ENCODE results near the gene CENPL. TPM values are rescaled to one million over a fixed set of nuclear protein-coding genes. Genes with fewer than 3 reads are reported as not detected.
A peak's percentile ranks its signal among the peaks of the same experiment; 100 is the strongest.

Gene CENPL
- total and polyA plus RNA-seq, 2 of the 8 experiments (the other 6 are each of a cell fraction or from before 2014, with no cell fraction given) = 6.6 to 16.0 TPM

- H3K23ac ChIP-seq (ENCODE audit: insufficient read length) = no peak overlapping the region
- no peak overlapping the region for H3K4ac ChIP-seq (replicated peaks; ENCODE audit: insufficient read length, low read depth, low read length)
- H4K5ac ChIP-seq (ENCODE audit: insufficient read length, low read depth, low read length) = no peak overlapping the region
- H3K27ac ChIP-seq (ENCODE audit: low read depth, low read length) = no peak overlapping the region
- DNase-seq (ENCODE audit: low read depth in 1 of 2, low spot score in 2 of 2) = no peak
- no peak for FAIRE-seq
- H4K8ac ChIP-seq (ENCODE audit: extremely low read depth, insufficient read depth, low read length) = no peak overlapping the region
- H3K36me3 ChIP-seq (ENCODE audit: control insufficient read depth in 2 of 4, insufficient read depth in 4 of 4, low read length in 3 of 4) = peaks cover 25 to 53% (median 44%) of the 10 kb centered on the region in 4 experiments
- no peaks in the 10 kb centered on the region for H3K9me3 ChIP-seq (ENCODE audit: insufficient read depth in 2 of 2, low read depth in 1 of 2, low read length in 1 of 2)
- no peak overlapping the region for H2AFZ ChIP-seq (ENCODE audit: low read length)
- H2BK120ac ChIP-seq (replicated peaks; ENCODE audit: low read depth, low read length) = no peak overlapping the region
- H3K18ac ChIP-seq (ENCODE audit: extremely low read depth, low read length) = no peak overlapping the region
- H3K79me1 ChIP-seq (ENCODE audit: low read depth, low read length) = no peaks in the 10 kb centered on the region
- peak overlapping the region in 1 of 4 experiments; percentile 90; a peak in 2 of 8 replicates for H3K4me3 ChIP-seq (ENCODE audit: extremely low read depth in 1 of 4, insufficient read depth in 2 of 4, low read depth in 3 of 4, low read length in 4 of 4)
- no peak overlapping the region for H2BK12ac ChIP-seq (ENCODE audit: low read depth, low read length)
- H3K79me2 ChIP-seq (ENCODE audit: control insufficient read depth in 1 of 2, insufficient read depth in 2 of 2, low read length in 2 of 2) = peaks cover 0 to 32% of the 10 kb centered on the region in 2 experiments; a peak in 3 of 4 replicates
- no peak overlapping the region for H2BK20ac ChIP-seq (ENCODE audit: low read length)
- H4K20me1 ChIP-seq (replicated peaks in 1 of 2; ENCODE audit: control insufficient read depth in 1 of 2, insufficient read depth in 2 of 2, low read length in 2 of 2) = peaks cover 7 to 11% of the 10 kb centered on the region in 2 experiments
- peak overlapping the region; percentile 3 to 68; a peak in 2 of 4 replicates for H3K4me2 ChIP-seq (ENCODE audit: insufficient read depth in 1 of 2, low read depth in 2 of 2, low read length in 2 of 2)
- ChIA-PET POLR2A (ENCODE audit: partially characterized antibody) (interaction anchor here (0.5 to 13.3 kb wide), 25 partner anchors 13 to 434 kb away, joined by 3 to 475 read pairs (median 6); partner anchors contain the start of genes CENPL, DARS2, RC3H1 and SERPINC1), CTCF (ENCODE audit: partially characterized antibody) (interaction anchor here (0.5 to 1.8 kb wide), 5 partner anchors 10 to 434 kb away, joined by 3 to 4 read pairs (median 3); no protein-coding TSS in a partner anchor)
- no peak overlapping the region for H4K91ac ChIP-seq (replicated peaks; ENCODE audit: insufficient read length, low read length)
- H2BK5ac ChIP-seq (ENCODE audit: low read depth, low read length) = 0 out of 2 replicates have a peak overlapping the region, but pooled peaks have one; percentile 15
- H3K27me3 ChIP-seq (replicated peaks in 1 of 4; ENCODE audit: control insufficient read depth in 3 of 4, extremely low read depth in 1 of 4, insufficient read depth in 3 of 4, low read length in 3 of 4) = no peaks in the 10 kb centered on the region
- H3K14ac ChIP-seq (ENCODE audit: insufficient read length) = no peak overlapping the region
- peaks cover 2 to 10% (median 4%) of the 10 kb centered on the region in 4 experiments; a peak in 4 of 7 replicates for H3K4me1 ChIP-seq (replicated peaks in 1 of 4; ENCODE audit: control insufficient read depth in 3 of 4, insufficient read depth in 4 of 4, low read length in 3 of 4)
- H3K23me2 ChIP-seq (ENCODE audit: low read depth, low read length) = peaks cover 3% of the 10 kb centered on the region
- no peak overlapping the region for H2AK5ac ChIP-seq (ENCODE audit: low read depth, low read length)
- no peak overlapping the region for H3K9ac ChIP-seq (replicated peaks in 1 of 4; ENCODE audit: extremely low read depth in 1 of 4, low read depth in 3 of 4, low read length in 3 of 4)
- H2BK15ac ChIP-seq (ENCODE audit: low read length) = no peak overlapping the region
- no peak overlapping the region for H3K56ac ChIP-seq (replicated peaks; ENCODE audit: insufficient read length, low read depth, low read length)
- TF ChIP-seq NRF1 (IDR thresholded peaks at IDR 0.05; ENCODE audit: low read depth, low read length) (peak; percentile 3; the same call in 1 of the 2 replicates), CEBPB (IDR thresholded peaks at IDR 0.05; ENCODE audit: low read depth, low read length) (no peak), CHD2 (IDR thresholded peaks at IDR 0.05; ENCODE audit: low read length) (no peak), TEAD4 (IDR thresholded peaks at IDR 0.05; ENCODE audit: low read depth, low read length) (no peak), JUN (IDR thresholded peaks at IDR 0.05; ENCODE audit: low read depth, low read length) (no peak), POLR2AphosphoS5 (IDR thresholded peaks at IDR 0.05; ENCODE audit: low read depth, low read length) (peak; percentile 90), SP1 (IDR thresholded peaks at IDR 0.05; ENCODE audit: low read depth, low read length) (no peak), SAP30 (IDR thresholded peaks at IDR 0.05; ENCODE audit: insufficient read depth, insufficient replicate concordance, low read length) (no peak)
Measured at GRCh38 chr1:173863224-173864161, 38.8 kb upstream of the CENPL start.
